ENCODE data around the gene TRPM8. TPM values are rescaled to one million over a fixed set of nuclear protein-coding genes. Genes with fewer than 3 reads are reported as not detected.

The TRPM8 gene
- total RNA-seq, 1 donor from 2014 or later: not detected

- Histone ChIP-seq H3K4me3 (no peak overlapping the region), H3K27me3 (ENCODE audit: low read depth) (peaks cover 66% of the 10 kb centered on the region), H3K4me1 (no peaks in the 10 kb centered on the region), H3K36me3 (no peaks in the 10 kb centered on the region), H3K27ac (replicated peaks) (no peak overlapping the region), H3K9me3 (replicated peaks) (no peaks in the 10 kb centered on the region)
- TF ChIP-seq CTCF (IDR thresholded peaks at IDR 0.05; ENCODE audit: borderline replicate concordance): no peak
- intact Hi-C loops (cut with micrococcal nuclease): no loop called here
- DNase-seq: no peak
These were observed 86.9 kb downstream of the TRPM8 start for GRCh38 chr2:234003972-234004617.

GRCh38 chr2:234005126-234005525, 88.0 kb downstream of the TRPM8 start:
- Histone ChIP-seq H3K4me1 (no peaks in the 10 kb centered on the region), H3K4me3 (no peak overlapping the region), H3K27me3 (ENCODE audit: low read depth) (peaks cover 65% of the 10 kb centered on the region), H3K36me3 (no peaks in the 10 kb centered on the region), H3K27ac (replicated peaks) (no peak overlapping the region), H3K9me3 (replicated peaks) (no peaks in the 10 kb centered on the region)
- no peak for TF ChIP-seq CTCF (IDR thresholded peaks at IDR 0.05; ENCODE audit: borderline replicate concordance)
- DNase-seq: no peak
- intact Hi-C loops (cut with micrococcal nuclease): no loop called here

- intact Hi-C loops (cut with micrococcal nuclease): no loop called here
- Histone ChIP-seq H3K4me3 (no peak overlapping the region), H3K27ac (replicated peaks) (no peak overlapping the region), H3K4me1 (no peaks in the 10 kb centered on the region), H3K27me3 (ENCODE audit: low read depth) (peaks cover 52% of the 10 kb centered on the region), H3K9me3 (replicated peaks) (peaks cover 8% of the 10 kb centered on the region), H3K36me3 (no peaks in the 10 kb centered on the region)
- TF ChIP-seq CTCF (IDR thresholded peaks at IDR 0.05; ENCODE audit: borderline replicate concordance): no peak
- no peak for DNase-seq
These were observed 89.3 kb downstream of the TRPM8 start for GRCh38 chr2:234006501-234006900.

- Histone ChIP-seq H3K4me3 (no peak overlapping the region), H3K4me1 (no peaks in the 10 kb centered on the region), H3K27me3 (ENCODE audit: low read depth) (peaks cover 60% of the 10 kb centered on the region), H3K9me3 (replicated peaks) (peaks cover 10% of the 10 kb centered on the region), H3K27ac (replicated peaks) (no peak overlapping the region), H3K36me3 (no peaks in the 10 kb centered on the region)
- TF ChIP-seq CTCF (IDR thresholded peaks at IDR 0.05; ENCODE audit: borderline replicate concordance): no peak
- no peak for DNase-seq
- intact Hi-C loops (cut with micrococcal nuclease): no loop called here
These were observed 97.3 kb downstream of the TRPM8 start for GRCh38 chr2:234014427-234014826.

GRCh38 chr2:234015861-234016260, 98.7 kb downstream of the TRPM8 start:
- Histone ChIP-seq H3K9me3 (replicated peaks) (peaks cover 9% of the 10 kb centered on the region), H3K27ac (replicated peaks) (no peak overlapping the region), H3K27me3 (ENCODE audit: low read depth) (peaks cover 58% of the 10 kb centered on the region), H3K36me3 (no peaks in the 10 kb centered on the region), H3K4me1 (no peaks in the 10 kb centered on the region), H3K4me3 (no peak overlapping the region)
- no peak for DNase-seq
- intact Hi-C loops (cut with micrococcal nuclease): no loop called here
- TF ChIP-seq CTCF (IDR thresholded peaks at IDR 0.05; ENCODE audit: borderline replicate concordance): no peak

Data from left ventricle myocardium inferior (tissue), 1 donor.